Measurements from ENCODE around the gene PIAS4. TPM values are rescaled to one million over a fixed set of nuclear protein-coding genes. Genes with fewer than 3 reads are reported as not detected.

Gene PIAS4
- total and polyA plus RNA-seq, 7 experiments from 2014 or later: 3.9 to 40.6 (median 24.3) TPM

GRCh38 chr19:4014541-4015491 is 7.3 kb downstream of the PIAS4 start:
- no peak overlapping the region for H3K27ac ChIP-seq (ENCODE audit: low read depth, low read length)
- CTCF ChIA-PET: no interaction called here
- POLR2A ChIA-PET: no interaction called here

GRCh38 chr19:4015705-4016402 is 8.3 kb downstream of the PIAS4 start:
- no peak overlapping the region for H3K4me3 Mint-ChIP-seq
- peaks cover 0 to 10% (median 0%) of the 10 kb centered on the region in 5 donors for H3K36me3 Mint-ChIP-seq

More at GRCh38 chr19:4014541-4015491, 7.3 kb downstream of the PIAS4 start:
- H3K9me3 ChIP-seq (ENCODE audit: control insufficient read depth in 2 of 3, low read length in 3 of 3): no peaks in the 10 kb centered on the region
- H3K4me3 ChIP-seq (ENCODE audit: low read length): no peak overlapping the region
- intact Hi-C loops (cut with micrococcal nuclease): no loop called here
- H3K4me1 ChIP-seq (ENCODE audit: control insufficient read depth in 2 of 2, insufficient read depth in 2 of 2, low read length in 2 of 2): peaks cover 11 to 20% of the 10 kb centered on the region in 2 donors
- no peaks in the 10 kb centered on the region for H3K27me3 Mint-ChIP-seq
- peaks cover 3 to 50% (median 29%) of the 10 kb centered on the region in 7 donors for H3K4me1 Mint-ChIP-seq
- ATAC-seq (peak; percentile 55), DNase-seq (peak in 7 of 9 donors; percentile 23 to 52 (median 46))
- H3K9me3 Mint-ChIP-seq: no peaks in the 10 kb centered on the region
- peaks cover 0 to 76% (median 0%) of the 10 kb centered on the region in 3 experiments for H3K36me3 ChIP-seq (ENCODE audit: control insufficient read depth in 2 of 3, insufficient read depth in 3 of 3, low read length in 3 of 3)
- no peaks in the 10 kb centered on the region for H3K27me3 ChIP-seq (ENCODE audit: control insufficient read depth in 2 of 2, insufficient read depth in 2 of 2, low read length in 2 of 2)
- H3K27ac Mint-ChIP-seq: peak overlapping the region in 2 of 9 donors; percentile 8 to 49
- H3K4me3 Mint-ChIP-seq: no peak overlapping the region
- H3K36me3 Mint-ChIP-seq: peaks cover 0 to 5% (median 0%) of the 10 kb centered on the region in 5 donors

GRCh38 chr19:4016486-4016885 is 8.9 kb downstream of the PIAS4 start:
- ChIA-PET POLR2A (interaction anchor here (0.6 kb wide), 1 partner anchor 371 kb away, joined by 3 read pairs; no protein-coding TSS in a partner anchor), CTCF (no interaction called here)
- Mint-ChIP-seq H3K4me3 (no peak overlapping the region), H3K36me3 (peaks cover 0 to 10% (median 3%) of the 10 kb centered on the region in 5 donors), H3K9me3 (no peaks in the 10 kb centered on the region), H3K4me1 (peaks cover 3 to 44% (median 21%) of the 10 kb centered on the region in 7 donors), H3K27me3 (no peaks in the 10 kb centered on the region), H3K27ac (peak overlapping the region in 2 of 9 donors; percentile 31 to 48)
- H3K27me3 ChIP-seq (ENCODE audit: control insufficient read depth in 2 of 2, insufficient read depth in 2 of 2, low read length in 2 of 2): no peaks in the 10 kb centered on the region
- no peak for ATAC-seq
- H3K27ac ChIP-seq (ENCODE audit: low read depth, low read length): no peak overlapping the region
- no peaks in the 10 kb centered on the region for H3K9me3 ChIP-seq (ENCODE audit: control insufficient read depth in 2 of 3, low read length in 3 of 3)
- no peak for DNase-seq
- peaks cover 0 to 72% (median 0%) of the 10 kb centered on the region in 3 experiments for H3K36me3 ChIP-seq (ENCODE audit: control insufficient read depth in 2 of 3, insufficient read depth in 3 of 3, low read length in 3 of 3)
- peaks cover 0 to 7% of the 10 kb centered on the region in 2 donors for H3K4me1 ChIP-seq (ENCODE audit: control insufficient read depth in 2 of 2, insufficient read depth in 2 of 2, low read length in 2 of 2)
- H3K4me3 ChIP-seq (ENCODE audit: low read length): no peak overlapping the region
- intact Hi-C loops (cut with micrococcal nuclease): no loop called here

More at GRCh38 chr19:4015705-4016402, 8.3 kb downstream of the PIAS4 start:
- H3K27ac Mint-ChIP-seq: no peak overlapping the region
- DNase-seq (no peak), ATAC-seq (no peak)
- POLR2A ChIA-PET: interaction anchor here (0.6 kb wide), 1 partner anchor 371 kb away, joined by 3 read pairs; no protein-coding TSS in a partner anchor
- H3K4me1 Mint-ChIP-seq: peaks cover 3 to 50% (median 28%) of the 10 kb centered on the region in 7 donors
- peaks cover 0 to 78% (median 0%) of the 10 kb centered on the region in 3 experiments for H3K36me3 ChIP-seq (ENCODE audit: control insufficient read depth in 2 of 3, insufficient read depth in 3 of 3, low read length in 3 of 3)
- intact Hi-C loops (cut with micrococcal nuclease): no loop called here
- no peaks in the 10 kb centered on the region for H3K27me3 ChIP-seq (ENCODE audit: control insufficient read depth in 2 of 2, insufficient read depth in 2 of 2, low read length in 2 of 2)
- no peaks in the 10 kb centered on the region for H3K9me3 Mint-ChIP-seq
- H3K9me3 ChIP-seq (ENCODE audit: control insufficient read depth in 2 of 3, low read length in 3 of 3): no peaks in the 10 kb centered on the region
- no peak overlapping the region for H3K4me3 ChIP-seq (ENCODE audit: low read length)
- H3K4me1 ChIP-seq (ENCODE audit: control insufficient read depth in 2 of 2, insufficient read depth in 2 of 2, low read length in 2 of 2): peaks cover 3 to 12% of the 10 kb centered on the region in 2 donors
- CTCF ChIA-PET: no interaction called here
- no peak overlapping the region for H3K27ac ChIP-seq (ENCODE audit: low read depth, low read length)
- H3K27me3 Mint-ChIP-seq: no peaks in the 10 kb centered on the region

GRCh38 chr19:4016903-4017638 is 9.5 kb downstream of the PIAS4 start:
- DNase-seq (no peak), ATAC-seq (no peak)
- peaks cover 3 to 43% (median 21%) of the 10 kb centered on the region in 7 donors for H3K4me1 Mint-ChIP-seq
- POLR2A ChIA-PET: no interaction called here
- intact Hi-C loops (cut with micrococcal nuclease): no loop called here
- H3K4me3 ChIP-seq (ENCODE audit: low read length): no peak overlapping the region
- H3K9me3 Mint-ChIP-seq: peaks cover 0 to 3% (median 0%) of the 10 kb centered on the region in 11 donors
- CTCF ChIA-PET: no interaction called here
- no peaks in the 10 kb centered on the region for H3K27me3 Mint-ChIP-seq
- H3K4me3 Mint-ChIP-seq: no peak overlapping the region
- H3K36me3 Mint-ChIP-seq: peaks cover 0 to 12% (median 6%) of the 10 kb centered on the region in 5 donors
- H3K27me3 ChIP-seq (ENCODE audit: control insufficient read depth in 2 of 2, insufficient read depth in 2 of 2, low read length in 2 of 2): no peaks in the 10 kb centered on the region
- H3K27ac Mint-ChIP-seq: peak overlapping the region in 1 of 9 donors; percentile 31
- peaks cover 0 to 69% (median 0%) of the 10 kb centered on the region in 3 experiments for H3K36me3 ChIP-seq (ENCODE audit: control insufficient read depth in 2 of 3, insufficient read depth in 3 of 3, low read length in 3 of 3)
- H3K9me3 ChIP-seq (ENCODE audit: control insufficient read depth in 2 of 3, low read length in 3 of 3): peaks cover 0 to 4% (median 0%) of the 10 kb centered on the region in 3 experiments
- no peak overlapping the region for H3K27ac ChIP-seq (ENCODE audit: low read depth, low read length)
- H3K4me1 ChIP-seq (ENCODE audit: control insufficient read depth in 2 of 2, insufficient read depth in 2 of 2, low read length in 2 of 2): peaks cover 0 to 7% of the 10 kb centered on the region in 2 donors

GRCh38 chr19:4018140-4018613 is 10.6 kb downstream of the PIAS4 start:
- H3K36me3 Mint-ChIP-seq: peaks cover 0 to 15% (median 8%) of the 10 kb centered on the region in 5 donors
- no peak overlapping the region for H3K27ac Mint-ChIP-seq
- DNase-seq (no peak), ATAC-seq (no peak)
- intact Hi-C loops (cut with micrococcal nuclease): no loop called here
- POLR2A ChIA-PET: no interaction called here
- Histone ChIP-seq H3K27me3 (ENCODE audit: control insufficient read depth in 2 of 2, insufficient read depth in 2 of 2, low read length in 2 of 2) (no peaks in the 10 kb centered on the region), H3K27ac (ENCODE audit: low read depth, low read length) (no peak overlapping the region), H3K36me3 (ENCODE audit: control insufficient read depth in 2 of 3, insufficient read depth in 3 of 3, low read length in 3 of 3) (peaks cover 0 to 61% (median 0%) of the 10 kb centered on the region in 3 experiments), H3K4me1 (ENCODE audit: control insufficient read depth in 2 of 2, insufficient read depth in 2 of 2, low read length in 2 of 2) (peaks cover 0 to 7% of the 10 kb centered on the region in 2 donors), H3K9me3 (ENCODE audit: control insufficient read depth in 2 of 3, low read length in 3 of 3) (peaks cover 0 to 4% (median 0%) of the 10 kb centered on the region in 3 experiments), H3K4me3 (ENCODE audit: low read length) (no peak overlapping the region)
- CTCF ChIA-PET: no interaction called here
- H3K27me3 Mint-ChIP-seq: no peaks in the 10 kb centered on the region
- H3K4me3 Mint-ChIP-seq: no peak overlapping the region
- H3K4me1 Mint-ChIP-seq: peaks cover 0 to 32% (median 12%) of the 10 kb centered on the region in 7 donors
- peaks cover 0 to 5% (median 0%) of the 10 kb centered on the region in 11 donors for H3K9me3 Mint-ChIP-seq

Data from naive thymus-derived CD4-positive, alpha-beta T cell (primary cell).